Endothelial cell of umbilical vein (primary cell): ENCODE data around the gene SLC22A15. TPM values are rescaled to one million over a fixed set of nuclear protein-coding genes. Genes with fewer than 3 reads are reported as not detected.

Experiments used
- BruUV-seq: library from RNA; stranded (reverse); fragments of 400-500 nt; replicated peaks from 2 replicates; lab custom pipeline; 2021; lab: Mats Ljungman, UMichigan
- CTCF ChIA-PET: fragments of 300-600, 350-600 bp; sonication (Branson Sonifier 250); formaldehyde crosslinking; loops from one replicate; lab custom pipeline; 2021; ENCODE audit warnings: antibody characterized with exemption, inconsistent platforms; lab: Charles Lee
- POLR2A ChIA-PET: fragments of 300-600, 350-600 bp; sonication (Branson Sonifier 250); formaldehyde crosslinking; loops from one replicate; lab custom pipeline; 2021; ENCODE audit warnings: antibody characterized with exemption, inconsistent platforms; lab: Charles Lee
- DNase-seq: peaks from one replicate; pipeline ENCODE4 v3.0.0-alpha.2; 2011; ENCODE audit warnings: low read depth, low spot score
- FAIRE-seq: peaks from 2 replicates; lab custom pipeline; 2011; peaks lifted over from hg19 to GRCh38; lab: Jason Lieb, UNC
- H2AFZ ChIP-seq: 2 replicates; pipeline ENCODE4 v1.6.0; 2012; ENCODE audit warnings: low read depth, low read length, control low read depth, inconsistent platforms
- H3K27ac ChIP-seq: 2 replicates; pipeline ENCODE4 v1.5.1; 2011; ENCODE audit warnings: low read depth, mild to moderate bottlenecking, control low read depth, low read length, moderate library complexity; ENCODE audit not compliant: insufficient read depth
- H3K27me3 ChIP-seq, 2 experiments: 2 replicates each; pipeline versions ENCODE4 v1.6.0 to v1.6.1; 2011; ENCODE audit warnings: low read length in 2 of 2, mixed read lengths in 1 of 2; ENCODE audit not compliant: control insufficient read depth in 2 of 2, insufficient read depth in 2 of 2
- H3K36me3 ChIP-seq, 2 experiments: 2 replicates in 1 of 2; 3 replicates in 1 of 2; pipeline ENCODE4 v1.5.1; 2011; ENCODE audit warnings: low read length in 2 of 2, mild to moderate bottlenecking in 1 of 2, moderate library complexity in 1 of 2; ENCODE audit not compliant: control insufficient read depth in 2 of 2, insufficient read depth in 2 of 2; ENCODE audit errors: extremely low read depth in 1 of 2
- H3K4me1 ChIP-seq: 3 replicates; pipeline ENCODE4 v1.5.1; 2011; ENCODE audit warnings: mild to moderate bottlenecking, low read length; ENCODE audit not compliant: control insufficient read depth, insufficient read depth; ENCODE audit errors: extremely low read depth
- H3K4me2 ChIP-seq: 2 replicates; pipeline ENCODE4 v1.6.1; 2011; ENCODE audit warnings: low read length, control low read depth, mixed read lengths; ENCODE audit not compliant: insufficient read depth
- H3K4me3 ChIP-seq, 3 experiments: fragments of 200-600 bp in 1 of 3; sonication (generic), shearing (Covaris generic) in 1 of 3; replicated peaks in 1 of 3; 2 replicates each; pipeline ENCODE4 v1.5.1; 2011 to 2016; ENCODE audit warnings: control low read depth in 3 of 3, low read length in 3 of 3, mild to moderate bottlenecking in 2 of 3, inconsistent platforms in 1 of 3, low read depth in 1 of 3, moderate library complexity in 1 of 3; ENCODE audit not compliant: insufficient read depth in 1 of 3
- H3K79me2 ChIP-seq: 2 replicates; pipeline ENCODE4 v1.6.0; 2012; ENCODE audit warnings: low read length, inconsistent platforms; ENCODE audit not compliant: control insufficient read depth, insufficient read depth
- H3K9ac ChIP-seq: replicated peaks from 2 replicates; pipeline ENCODE3; 2011; ENCODE audit warnings: low read length, control low read depth; ENCODE audit not compliant: insufficient read depth; ENCODE audit errors: extremely low read depth
- H3K9me1 ChIP-seq: replicated peaks from 3 replicates; pipeline ENCODE4 v1.6.0; 2011; ENCODE audit warnings: mild to moderate bottlenecking, low read length; ENCODE audit not compliant: control insufficient read depth, insufficient read depth; ENCODE audit errors: extremely low read depth
- H3K9me3 ChIP-seq: replicated peaks from 2 replicates; pipeline ENCODE4 v1.5.1; 2012; ENCODE audit warnings: low read length, inconsistent platforms; ENCODE audit not compliant: control insufficient read depth, insufficient read depth
- H4K20me1 ChIP-seq: replicated peaks from 2 replicates; pipeline ENCODE3; 2011; ENCODE audit warnings: mild to moderate bottlenecking, low read length; ENCODE audit not compliant: control insufficient read depth, insufficient read depth; ENCODE audit errors: extremely low read depth
- EZH2 ChIP-seq: IDR thresholded peaks from 2 replicates; pipeline ENCODE4 v1.6.1; 2012; ENCODE audit warnings: borderline replicate concordance, low read depth, mild to moderate bottlenecking, moderate library complexity, low read length, inconsistent platforms; ENCODE audit not compliant: severe bottlenecking
- FOS ChIP-seq: IDR thresholded peaks from 2 replicates; pipeline ENCODE4 v1.6.1; 2011; ENCODE audit warnings: mild to moderate bottlenecking, low read length, moderate library complexity, borderline replicate concordance; ENCODE audit not compliant: insufficient read depth
- GATA2 ChIP-seq: IDR thresholded peaks from 2 replicates; pipeline ENCODE4 v1.7.0; 2011; ENCODE audit warnings: low read depth, mild to moderate bottlenecking, moderate library complexity, mixed read lengths, low read length; ENCODE audit not compliant: insufficient read length, insufficient read depth
- JUN ChIP-seq: IDR thresholded peaks from 2 replicates; pipeline ENCODE4 v1.6.1; 2011; ENCODE audit warnings: borderline replicate concordance, low read depth; ENCODE audit not compliant: insufficient read length, insufficient read depth
- MYC ChIP-seq: IDR thresholded peaks from one replicate; pipeline ENCODE4 v1.6.1; 2011; ENCODE audit warnings: mild to moderate bottlenecking, low read depth, low read length
- POLR2A ChIP-seq: IDR thresholded peaks from 2 replicates; pipeline ENCODE4 v1.6.1; 2012; ENCODE audit warnings: low read depth, mild to moderate bottlenecking, control low read depth, low read length
- POLR2AphosphoS5 ChIP-seq: IDR thresholded peaks from 2 replicates; pipeline ENCODE4 v1.6.1; 2012; ENCODE audit warnings: low read depth, mild to moderate bottlenecking, control low read depth, low read length, moderate library complexity; ENCODE audit not compliant: insufficient read depth
- dilution Hi-C: fragments of 300-500 bp; cut with MboI; formaldehyde crosslinking; loops from one replicate; pipeline ENCODE4 v1.15.0; 2019; ENCODE audit warnings: low sequenced_read_pairs; ENCODE audit not compliant: extremely low pct_ligation_motif_present
- intact Hi-C: fragments of 100-400 bp; cut with micrococcal nuclease; formaldehyde crosslinking; loops from one replicate; pipeline ENCODE4 v1.10.0; 2022
- polyA plus RNA-seq, 4 experiments: library from polyadenylated mRNA; depleted of rRNA in 3 of 4; stranded (reverse) in 3 of 4; unstranded in 1 of 4; fragments of >200 nt; gene quantifications; 2 replicates each; pipeline versions ENCODE4 v1.2.1 to v1.2.3, GENCODE V29; 2011 to 2012; ENCODE audit warnings: missing spikeins in 1 of 4
- total RNA-seq: library from RNA; stranded (reverse); gene quantifications from 2 replicates; pipeline ENCODE4 v1.2.3, GENCODE V29; 2021
- TF ChIP-seq, protein P1 (sequence below): IDR thresholded peaks from 2 replicates; pipeline ENCODE4 v1.6.1; 2011; ENCODE audit not compliant: insufficient read depth, insufficient read length
- TF ChIP-seq, protein P2 (sequence below), 2 donors: IDR thresholded peaks; 1 replicate in 1 of 2; 2 replicates in 1 of 2; pipeline ENCODE4 v1.5.1; 2011; ENCODE audit warnings: low read length in 2 of 2, mild to moderate bottlenecking in 2 of 2, moderate library complexity in 2 of 2, control low read depth in 1 of 2, inconsistent platforms in 1 of 2, low read depth in 1 of 2; ENCODE audit not compliant: insufficient read depth in 1 of 2; ENCODE audit errors: extremely low read depth in 1 of 2

SLC22A15 gene
- total and polyA plus RNA-seq, 2 donors (not counting 3 experiments of a cell fraction or from before 2014, with no cell fraction given), result 0.44 TPM; not detected in 1

DNA sequence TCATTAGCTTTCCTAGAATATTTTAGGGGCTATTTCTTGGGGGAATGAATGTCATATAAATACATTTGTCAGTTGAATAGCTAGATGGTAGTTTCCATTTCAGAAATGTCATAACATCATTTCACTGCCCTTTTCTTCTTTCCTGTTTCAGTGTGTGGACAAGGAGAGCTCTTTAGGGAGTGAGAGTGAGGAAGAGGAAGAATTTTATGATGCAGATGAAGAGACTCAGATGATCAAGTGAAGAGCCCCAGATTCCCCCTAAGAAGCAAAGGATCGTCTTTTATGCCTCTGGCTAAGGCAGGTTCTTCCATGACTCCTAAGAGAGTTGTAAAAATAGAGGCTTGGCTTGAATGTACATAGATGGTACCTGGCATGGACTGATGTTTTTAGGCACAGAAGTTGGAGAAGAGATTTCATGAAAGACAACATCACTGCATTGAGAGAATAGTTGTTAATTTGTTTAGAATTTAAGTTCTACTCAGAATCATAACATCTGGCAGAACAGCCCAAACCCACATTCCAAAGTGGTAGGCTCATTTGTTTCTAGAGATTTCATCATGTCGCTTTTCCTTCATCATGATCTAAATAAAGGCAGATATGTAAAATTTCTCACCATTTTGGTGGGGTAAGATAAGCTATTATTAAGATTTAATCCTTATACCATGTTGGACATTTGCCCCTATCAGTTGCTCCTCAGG, 90.7 kb downstream of the SLC22A15 start:
- CTCF ChIA-PET, result no interaction called here
- no peak overlapping the region for H3K9ac ChIP-seq
- H3K27me3 ChIP-seq, result no peaks in the 10 kb centered on the region
- no peaks in the 10 kb centered on the region for H3K9me3 ChIP-seq
- POLR2A ChIA-PET, result no interaction called here
- H3K36me3 ChIP-seq, result no peaks in the 10 kb centered on the region
- H3K27ac ChIP-seq, result no peak overlapping the region
- H4K20me1 ChIP-seq, result no peaks in the 10 kb centered on the region
- no peaks in the 10 kb centered on the region for H3K9me1 ChIP-seq
- FAIRE-seq (no peak), DNase-seq (no peak)
- TF ChIP-seq GATA2, result no peak
- no peak for TF ChIP-seq FOS
- TF ChIP-seq, protein P1, sequence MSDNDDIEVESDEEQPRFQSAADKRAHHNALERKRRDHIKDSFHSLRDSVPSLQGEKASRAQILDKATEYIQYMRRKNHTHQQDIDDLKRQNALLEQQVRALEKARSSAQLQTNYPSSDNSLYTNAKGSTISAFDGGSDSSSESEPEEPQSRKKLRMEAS, result no peak
- TF ChIP-seq JUN, result no peak
- TF ChIP-seq, protein P2, sequence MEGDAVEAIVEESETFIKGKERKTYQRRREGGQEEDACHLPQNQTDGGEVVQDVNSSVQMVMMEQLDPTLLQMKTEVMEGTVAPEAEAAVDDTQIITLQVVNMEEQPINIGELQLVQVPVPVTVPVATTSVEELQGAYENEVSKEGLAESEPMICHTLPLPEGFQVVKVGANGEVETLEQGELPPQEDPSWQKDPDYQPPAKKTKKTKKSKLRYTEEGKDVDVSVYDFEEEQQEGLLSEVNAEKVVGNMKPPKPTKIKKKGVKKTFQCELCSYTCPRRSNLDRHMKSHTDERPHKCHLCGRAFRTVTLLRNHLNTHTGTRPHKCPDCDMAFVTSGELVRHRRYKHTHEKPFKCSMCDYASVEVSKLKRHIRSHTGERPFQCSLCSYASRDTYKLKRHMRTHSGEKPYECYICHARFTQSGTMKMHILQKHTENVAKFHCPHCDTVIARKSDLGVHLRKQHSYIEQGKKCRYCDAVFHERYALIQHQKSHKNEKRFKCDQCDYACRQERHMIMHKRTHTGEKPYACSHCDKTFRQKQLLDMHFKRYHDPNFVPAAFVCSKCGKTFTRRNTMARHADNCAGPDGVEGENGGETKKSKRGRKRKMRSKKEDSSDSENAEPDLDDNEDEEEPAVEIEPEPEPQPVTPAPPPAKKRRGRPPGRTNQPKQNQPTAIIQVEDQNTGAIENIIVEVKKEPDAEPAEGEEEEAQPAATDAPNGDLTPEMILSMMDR (IDR thresholded peaks at IDR 0.05; ENCODE audit: extremely low read depth in 1 of 2, insufficient read depth in 1 of 2, low read depth in 1 of 2, low read length in 2 of 2), result no peak
- no peak for TF ChIP-seq MYC
- TF ChIP-seq POLR2AphosphoS5, result no peak
- TF ChIP-seq POLR2A, result no peak
- no peak for TF ChIP-seq EZH2
- intact Hi-C loops (no loop called here), dilution Hi-C loops (no loop called here)
- BruUV-seq, result no TSS peak
- H2AFZ ChIP-seq, result no peak overlapping the region
- no peak overlapping the region for H3K4me2 ChIP-seq
- no peaks in the 10 kb centered on the region for H3K79me2 ChIP-seq
- no peaks in the 10 kb centered on the region for H3K4me1 ChIP-seq
- no peak overlapping the region for H3K4me3 ChIP-seq
